NCI-H1092 treated with DMSO at 0.1 percent for 48 hours (cell line): Measurements from ENCODE around the gene DTD1.
"Not testable (repeated sequence)": the region's sequence is repeated elsewhere in the genome, so short reads cannot be mapped to it uniquely, and the experiment has no call there.

ENCODE experiments used
- DNase-seq: peaks from one replicate; lab custom pipeline; 2025; lab: John Stamatoyannopoulos, UW

The DTD1 gene

GRCh38 chr20:18742841-18743240, 155.0 kb downstream of the DTD1 start:
- no peak for DNase-seq

GRCh38 chr20:18743665-18744440, 156.0 kb downstream of the DTD1 start:
- no peak for DNase-seq

GRCh38 chr20:18747090-18747489, 159.2 kb downstream of the DTD1 start:
- DNase-seq: no peak

GRCh38 chr20:18748987-18749386, 161.1 kb downstream of the DTD1 start:
- DNase-seq: peak; percentile 1

- no peak for DNase-seq
Observed at GRCh38 chr20:18749528-18749927, 161.7 kb downstream of the DTD1 start.

GRCh38 chr20:18750735-18751134, 162.9 kb downstream of the DTD1 start:
- peak; percentile 45 for DNase-seq

GRCh38 chr20:18754030-18754652, 166.3 kb downstream of the DTD1 start:
- DNase-seq: no peak

- DNase-seq: no peak
Observed at GRCh38 chr20:18754653-18755045, 166.8 kb downstream of the DTD1 start.

- DNase-seq: not testable (repeated sequence)
Observed at GRCh38 chr20:18760852-18761251, 173.0 kb downstream of the DTD1 start.

- no peak for DNase-seq
Observed at GRCh38 chr20:18767676-18768075, 179.8 kb downstream of the DTD1 start.

GRCh38 chr20:18773566-18773965, 185.7 kb downstream of the DTD1 start:
- DNase-seq: no peak

GRCh38 chr20:18774207-18774606, 186.4 kb downstream of the DTD1 start:
- no peak for DNase-seq

- no peak for DNase-seq
Observed at GRCh38 chr20:18775633-18776032, 187.8 kb downstream of the DTD1 start.

GRCh38 chr20:18778690-18779392, 191.0 kb downstream of the DTD1 start:
- DNase-seq: no peak

- no peak for DNase-seq
Observed at GRCh38 chr20:18780385-18781130, 192.7 kb downstream of the DTD1 start.

GRCh38 chr20:18781509-18781908, 193.7 kb downstream of the DTD1 start:
- no peak for DNase-seq

- DNase-seq: no peak
Observed at GRCh38 chr20:18783385-18783959, 195.6 kb downstream of the DTD1 start.

- DNase-seq: not testable (repeated sequence)
Observed at GRCh38 chr20:18787046-18787445, 199.2 kb downstream of the DTD1 start.

- DNase-seq: no peak
Observed at GRCh38 chr20:18788021-18788420, 200.2 kb downstream of the DTD1 start.

- DNase-seq: no peak
Observed at GRCh38 chr20:18790787-18791186, 202.9 kb downstream of the DTD1 start.

GRCh38 chr20:18793625-18794427, 206.0 kb downstream of the DTD1 start:
- peak; percentile 95 for DNase-seq
